ENCODE results near the gene KLF5. TPM values are rescaled to one million over a fixed set of nuclear protein-coding genes. Genes with fewer than 3 reads are reported as not detected.

Gene KLF5
- total and polyA plus RNA-seq, 4 experiments from 2014 or later, result 0.83 to 5.4 (median 4.2) TPM

DNA sequence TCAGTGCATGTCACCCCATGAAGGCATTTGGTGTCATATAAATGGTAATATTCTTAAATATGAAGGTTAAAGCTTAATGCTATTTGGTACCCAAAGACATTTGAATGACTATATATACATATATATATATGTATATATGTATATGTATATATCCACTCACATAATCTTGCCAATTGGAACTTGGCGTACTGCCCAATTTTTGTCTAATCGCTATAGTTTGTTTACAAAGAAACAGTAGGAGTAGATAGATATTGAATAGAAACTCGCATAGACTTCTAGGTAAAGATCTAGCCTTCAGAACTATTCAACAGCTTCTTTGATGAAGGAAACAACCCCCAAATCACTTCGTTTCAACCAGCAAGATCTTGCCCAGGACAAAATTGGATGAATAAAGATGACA is 24.1 kb downstream of the KLF5 start:
- Mint-ChIP-seq H3K9me3 (peaks cover 0 to 6% (median 0%) of the 10 kb centered on the region in 8 donors), H3K27ac (no peak overlapping the region), H3K36me3 (peaks cover 0 to 6% of the 10 kb centered on the region in 2 donors), H3K4me3 (no peak overlapping the region), H3K4me1 (no peaks in the 10 kb centered on the region), H3K27me3 (peaks cover 2% of the 10 kb centered on the region in 2 donors)
- DNase-seq, result no peak
- Histone ChIP-seq H3K4me1 (ENCODE audit: insufficient read depth, low read length) (no peaks in the 10 kb centered on the region), H3K27me3 (ENCODE audit: insufficient read depth, low read length) (no peaks in the 10 kb centered on the region), H3K36me3 (ENCODE audit: insufficient read depth, low read length) (no peaks in the 10 kb centered on the region), H3K27ac (ENCODE audit: low read depth, low read length) (no peak overlapping the region), H3K9me3 (ENCODE audit: control insufficient read depth in 1 of 2, low read length in 2 of 2) (no peaks in the 10 kb centered on the region), H3K4me3 (ENCODE audit: low read length in 2 of 2) (no peak overlapping the region)
- ChIA-PET CTCF (ENCODE audit: partially characterized antibody) (no interaction called here), POLR2A (ENCODE audit: partially characterized antibody) (no interaction called here)
- intact Hi-C loops (cut with micrococcal nuclease), result no loop called here

DNA sequence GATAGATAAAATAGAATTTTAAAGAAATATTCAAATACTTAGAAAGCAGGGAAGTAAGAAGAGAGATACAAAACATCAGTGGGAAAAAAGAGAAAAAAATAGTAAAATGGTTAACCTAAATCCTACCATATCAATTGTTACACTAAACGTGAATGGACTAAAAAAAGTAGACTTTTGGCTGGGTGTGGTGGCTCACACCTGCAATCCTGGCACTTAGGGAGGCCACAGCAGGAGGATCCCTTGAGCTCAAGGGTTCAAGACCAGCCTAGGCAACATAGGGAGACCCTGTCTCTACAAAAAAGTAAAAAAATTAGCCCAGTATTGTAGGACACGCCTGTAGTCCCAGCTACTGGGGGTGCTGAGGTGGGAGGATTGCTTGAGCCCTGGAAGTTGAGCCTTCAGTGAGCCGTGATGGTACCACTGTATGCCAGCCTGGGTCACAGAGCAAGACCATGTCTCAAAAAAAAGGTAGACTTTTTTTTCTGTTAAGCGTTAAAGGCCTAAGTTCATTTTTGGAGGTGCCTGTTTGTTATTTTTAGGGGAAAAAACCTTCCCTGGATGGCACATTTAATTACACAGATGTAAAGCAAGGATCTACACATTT is 29.6 kb downstream of the KLF5 start:
- Mint-ChIP-seq H3K4me1 (peaks cover 7 to 20% (median 16%) of the 10 kb centered on the region in 4 donors), H3K27me3 (no peaks in the 10 kb centered on the region), H3K27ac (no peak overlapping the region), H3K9me3 (peaks cover 0 to 6% (median 0%) of the 10 kb centered on the region in 8 donors), H3K36me3 (no peaks in the 10 kb centered on the region), H3K4me3 (no peak overlapping the region)
- DNase-seq, result no peak
- Histone ChIP-seq H3K9me3 (ENCODE audit: control insufficient read depth in 1 of 2, low read length in 2 of 2) (no peaks in the 10 kb centered on the region), H3K4me3 (ENCODE audit: low read length in 2 of 2) (no peak overlapping the region), H3K27ac (ENCODE audit: low read depth, low read length) (no peak overlapping the region), H3K27me3 (ENCODE audit: insufficient read depth, low read length) (no peaks in the 10 kb centered on the region), H3K4me1 (ENCODE audit: insufficient read depth, low read length) (peaks cover 10% of the 10 kb centered on the region), H3K36me3 (ENCODE audit: insufficient read depth, low read length) (no peaks in the 10 kb centered on the region)
- POLR2A ChIA-PET (ENCODE audit: partially characterized antibody), result no interaction called here
- CTCF ChIA-PET (ENCODE audit: partially characterized antibody), result no interaction called here
- intact Hi-C loops (cut with micrococcal nuclease), result no loop called here

DNA sequence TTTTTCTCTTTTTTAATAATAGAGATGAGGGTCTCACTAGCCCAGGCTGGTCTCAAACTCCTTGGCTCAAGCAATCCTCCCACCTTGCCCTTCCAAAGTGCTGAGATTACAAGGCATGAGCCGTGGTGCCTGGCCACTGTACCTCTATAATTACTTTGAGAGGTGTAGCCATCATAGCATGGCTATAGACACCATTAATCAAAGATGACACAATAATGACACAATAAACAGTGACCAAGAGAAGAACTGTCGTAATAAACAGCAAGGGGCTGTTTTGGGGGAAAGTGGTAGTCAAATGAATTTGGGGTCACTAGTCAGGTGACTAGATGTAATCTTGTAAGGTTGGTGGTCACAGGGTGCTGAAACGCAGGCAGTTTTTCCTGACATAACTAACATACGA is 30.4 kb downstream of the KLF5 start:
- intact Hi-C loops (cut with micrococcal nuclease), result no loop called here
- no peaks in the 10 kb centered on the region for H3K36me3 Mint-ChIP-seq
- H3K4me3 Mint-ChIP-seq, result no peak overlapping the region

DNA sequence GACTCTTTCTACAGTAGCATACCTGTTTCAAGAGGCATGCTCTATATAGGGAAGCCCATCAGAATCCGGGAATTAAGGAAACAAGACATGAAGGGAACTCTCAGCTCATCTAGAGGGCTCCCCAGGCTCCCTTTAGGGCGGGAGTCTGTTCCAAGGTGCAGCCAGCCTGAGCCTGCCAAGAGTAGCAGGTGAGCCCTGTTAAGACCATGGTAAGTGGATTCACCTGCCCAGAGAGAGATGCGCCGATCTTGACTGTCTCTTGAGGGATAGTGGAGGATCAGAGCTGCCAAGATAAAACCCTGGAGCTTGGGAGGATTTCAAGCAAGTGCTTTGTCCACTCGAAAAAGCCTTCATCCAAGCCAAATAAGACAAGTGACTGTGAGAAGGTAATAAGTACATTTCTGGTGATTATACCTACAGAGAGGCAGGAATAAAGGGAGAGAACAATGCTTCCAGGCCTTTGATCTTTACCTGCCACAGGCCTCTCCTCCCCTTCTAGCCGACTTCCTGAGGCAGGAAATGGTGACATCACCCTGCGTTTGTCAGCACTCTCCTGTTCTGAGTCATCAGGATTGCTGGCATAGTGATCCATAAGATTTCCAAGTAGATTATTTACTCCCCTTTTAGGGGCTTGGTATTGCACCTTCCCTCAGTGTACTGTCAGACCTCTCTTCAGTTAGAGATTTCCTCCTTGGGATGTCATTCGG is 31.5 kb downstream of the KLF5 start:
- Mint-ChIP-seq H3K27me3 (no peaks in the 10 kb centered on the region), H3K4me1 (peaks cover 7 to 24% (median 16%) of the 10 kb centered on the region in 4 donors), H3K4me3 (peak overlapping the region in 1 of 8 donors; percentile 41), H3K9me3 (peaks cover 0 to 6% (median 0%) of the 10 kb centered on the region in 8 donors), H3K36me3 (no peaks in the 10 kb centered on the region), H3K27ac (peak overlapping the region in 3 of 7 donors; percentile 11 to 79 (median 29))
- peaks cover 10% of the 10 kb centered on the region for H3K4me1 ChIP-seq (ENCODE audit: insufficient read depth, low read length)
- no peaks in the 10 kb centered on the region for H3K36me3 ChIP-seq (ENCODE audit: insufficient read depth, low read length)
- CTCF ChIA-PET (ENCODE audit: partially characterized antibody), result interaction anchor here (0.6 kb wide), 1 partner anchor 14 kb away, joined by 3 read pairs; no protein-coding TSS in a partner anchor
- DNase-seq, result peak in 1 of 5 donors; percentile 6
- POLR2A ChIA-PET (ENCODE audit: partially characterized antibody), result no interaction called here
- intact Hi-C loops (cut with micrococcal nuclease), result no loop called here
- H3K9me3 ChIP-seq (ENCODE audit: control insufficient read depth in 1 of 2, low read length in 2 of 2), result no peaks in the 10 kb centered on the region
- no peak overlapping the region for H3K4me3 ChIP-seq (ENCODE audit: low read length in 2 of 2)
- H3K27me3 ChIP-seq (ENCODE audit: insufficient read depth, low read length), result no peaks in the 10 kb centered on the region
- no peak overlapping the region for H3K27ac ChIP-seq (ENCODE audit: low read depth, low read length)

More for the DNA sequence above, 30.4 kb downstream of the KLF5 start:
- POLR2A ChIA-PET (ENCODE audit: partially characterized antibody), result no interaction called here
- DNase-seq, result no peak
- peaks cover 0 to 6% (median 0%) of the 10 kb centered on the region in 8 donors for H3K9me3 Mint-ChIP-seq
- H3K27me3 ChIP-seq (ENCODE audit: insufficient read depth, low read length), result no peaks in the 10 kb centered on the region
- H3K27ac ChIP-seq (ENCODE audit: low read depth, low read length), result no peak overlapping the region
- no peaks in the 10 kb centered on the region for H3K27me3 Mint-ChIP-seq
- H3K36me3 ChIP-seq (ENCODE audit: insufficient read depth, low read length), result no peaks in the 10 kb centered on the region
- H3K4me3 ChIP-seq (ENCODE audit: low read length in 2 of 2), result no peak overlapping the region
- CTCF ChIA-PET (ENCODE audit: partially characterized antibody), result no interaction called here
- peak overlapping the region in 1 of 7 donors; percentile 6 for H3K27ac Mint-ChIP-seq
- peaks cover 7 to 24% (median 16%) of the 10 kb centered on the region in 4 donors for H3K4me1 Mint-ChIP-seq
- H3K9me3 ChIP-seq (ENCODE audit: control insufficient read depth in 1 of 2, low read length in 2 of 2), result no peaks in the 10 kb centered on the region
- peaks cover 10% of the 10 kb centered on the region for H3K4me1 ChIP-seq (ENCODE audit: insufficient read depth, low read length)

DNA sequence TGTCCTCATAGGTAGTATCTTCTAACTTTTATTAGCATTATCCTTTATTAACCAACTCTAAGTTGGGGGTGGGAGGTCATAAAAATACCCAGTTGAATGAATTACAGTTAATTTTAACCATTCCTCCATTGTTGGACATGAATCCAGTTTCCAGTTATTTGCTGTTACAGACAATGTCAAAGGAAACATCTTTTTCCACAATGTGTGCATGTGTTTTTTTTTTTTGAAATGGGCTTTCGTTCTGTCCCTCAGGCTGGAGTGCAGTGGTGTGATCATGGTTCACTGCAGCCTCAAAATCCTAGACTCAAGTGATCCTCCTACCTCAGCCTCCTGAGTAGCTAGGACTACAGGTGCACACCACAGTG is 32.0 kb downstream of the KLF5 start:
- Histone ChIP-seq H3K27me3 (ENCODE audit: insufficient read depth, low read length) (no peaks in the 10 kb centered on the region), H3K27ac (ENCODE audit: low read depth, low read length) (no peak overlapping the region), H3K4me3 (ENCODE audit: low read length in 2 of 2) (no peak overlapping the region), H3K9me3 (ENCODE audit: control insufficient read depth in 1 of 2, low read length in 2 of 2) (no peaks in the 10 kb centered on the region), H3K36me3 (ENCODE audit: insufficient read depth, low read length) (no peaks in the 10 kb centered on the region), H3K4me1 (ENCODE audit: insufficient read depth, low read length) (peaks cover 10% of the 10 kb centered on the region)
- no peaks in the 10 kb centered on the region for H3K36me3 Mint-ChIP-seq
- intact Hi-C loops (cut with micrococcal nuclease), result no loop called here
- H3K27ac Mint-ChIP-seq, result no peak overlapping the region
- H3K9me3 Mint-ChIP-seq, result peaks cover 0 to 6% (median 0%) of the 10 kb centered on the region in 8 donors
- DNase-seq, result no peak
- peak overlapping the region in 1 of 8 donors; percentile 41 for H3K4me3 Mint-ChIP-seq
- H3K27me3 Mint-ChIP-seq, result no peaks in the 10 kb centered on the region
- peaks cover 7 to 24% (median 16%) of the 10 kb centered on the region in 4 donors for H3K4me1 Mint-ChIP-seq
- POLR2A ChIA-PET (ENCODE audit: partially characterized antibody), result no interaction called here
- CTCF ChIA-PET (ENCODE audit: partially characterized antibody), result no interaction called here

DNA sequence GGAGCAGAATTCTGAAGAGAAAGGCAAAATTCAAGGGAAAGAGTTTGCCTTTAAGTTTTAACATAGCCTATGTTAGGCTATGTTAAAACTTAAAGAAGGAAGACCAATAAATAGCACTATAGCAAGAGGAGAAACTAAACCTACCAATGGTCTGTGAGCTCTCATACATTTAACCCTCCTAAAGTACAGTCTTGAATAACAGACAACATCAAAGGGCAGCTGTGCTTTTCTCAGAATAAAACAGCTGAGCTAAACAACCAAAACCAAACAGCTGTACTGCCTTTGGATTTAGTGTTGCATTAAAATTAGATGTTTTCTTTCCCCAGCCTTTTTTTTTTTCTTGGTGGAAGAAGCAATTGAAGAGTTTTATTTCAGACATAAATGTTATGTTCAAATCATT is 34.0 kb downstream of the KLF5 start:
- H3K4me3 ChIP-seq (ENCODE audit: low read length in 2 of 2), result no peak overlapping the region
- no peak overlapping the region for H3K27ac Mint-ChIP-seq
- intact Hi-C loops (cut with micrococcal nuclease), result no loop called here
- DNase-seq, result peak in 1 of 5 donors; percentile 2
- no peaks in the 10 kb centered on the region for H3K27me3 Mint-ChIP-seq
- no peaks in the 10 kb centered on the region for H3K36me3 Mint-ChIP-seq
- H3K4me1 Mint-ChIP-seq, result peaks cover 7 to 24% (median 16%) of the 10 kb centered on the region in 4 donors
- no peak overlapping the region for H3K27ac ChIP-seq (ENCODE audit: low read depth, low read length)
- H3K9me3 Mint-ChIP-seq, result peaks cover 0 to 2% (median 0%) of the 10 kb centered on the region in 8 donors
- CTCF ChIA-PET (ENCODE audit: partially characterized antibody), result no interaction called here
- H3K4me3 Mint-ChIP-seq, result no peak overlapping the region
- peaks cover 10% of the 10 kb centered on the region for H3K4me1 ChIP-seq (ENCODE audit: insufficient read depth, low read length)
- no peaks in the 10 kb centered on the region for H3K27me3 ChIP-seq (ENCODE audit: insufficient read depth, low read length)
- no peaks in the 10 kb centered on the region for H3K9me3 ChIP-seq (ENCODE audit: control insufficient read depth in 1 of 2, low read length in 2 of 2)
- H3K36me3 ChIP-seq (ENCODE audit: insufficient read depth, low read length), result no peaks in the 10 kb centered on the region
- POLR2A ChIA-PET (ENCODE audit: partially characterized antibody), result no interaction called here

DNA sequence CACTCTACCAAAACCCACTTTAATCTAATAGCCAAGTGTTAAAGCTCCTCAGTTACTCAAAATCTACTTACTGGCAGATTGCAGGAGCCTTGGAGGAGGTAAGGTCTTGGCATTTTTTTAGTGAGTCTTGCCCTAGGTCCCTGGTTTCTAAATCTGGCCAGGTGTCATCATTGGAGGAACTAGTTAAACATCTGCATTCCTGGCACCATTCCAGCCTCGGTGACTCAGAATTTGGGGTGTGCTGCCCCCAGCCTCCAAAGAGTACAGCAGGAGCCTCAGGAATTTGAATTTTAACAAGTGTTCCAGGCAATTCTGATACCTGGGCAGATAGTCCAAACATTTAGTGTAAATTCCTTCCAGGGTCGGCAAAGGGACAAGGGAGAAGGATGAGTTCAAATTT is 37.4 kb downstream of the KLF5 start:
- intact Hi-C loops (cut with micrococcal nuclease), result no loop called here
- Histone ChIP-seq H3K4me1 (ENCODE audit: insufficient read depth, low read length) (no peaks in the 10 kb centered on the region), H3K27ac (ENCODE audit: low read depth, low read length) (no peak overlapping the region), H3K9me3 (ENCODE audit: control insufficient read depth in 1 of 2, low read length in 2 of 2) (no peaks in the 10 kb centered on the region), H3K36me3 (ENCODE audit: insufficient read depth, low read length) (no peaks in the 10 kb centered on the region), H3K4me3 (ENCODE audit: low read length in 2 of 2) (no peak overlapping the region), H3K27me3 (ENCODE audit: insufficient read depth, low read length) (no peaks in the 10 kb centered on the region)
- DNase-seq, result no peak
- Mint-ChIP-seq H3K27me3 (no peaks in the 10 kb centered on the region), H3K4me1 (peaks cover 0 to 4% (median under 1%) of the 10 kb centered on the region in 4 donors), H3K27ac (no peak overlapping the region), H3K9me3 (peaks cover 0 to 1% (median 0%) of the 10 kb centered on the region in 8 donors), H3K4me3 (no peak overlapping the region), H3K36me3 (no peaks in the 10 kb centered on the region)
- ChIA-PET POLR2A (ENCODE audit: partially characterized antibody) (no interaction called here), CTCF (ENCODE audit: partially characterized antibody) (no interaction called here)

Measured in CD4-positive, alpha-beta memory T cell (primary cell).